B cell (primary cell): ENCODE measurements around the gene FRMD6. TPM values are rescaled to one million over a fixed set of nuclear protein-coding genes. Genes with fewer than 3 reads are reported as not detected.

Source experiments
- ATAC-seq: fragments of 200-7000 bp; cut with Tn5 transposase; one replicate; pipeline ENCODE4 v1.10.0; 2021; ENCODE audit warnings: low read depth, mild to moderate bottlenecking, moderate number of reproducible peaks, moderate library complexity
- CTCF ChIA-PET: fragments of 350-600 bp; sonication (Branson Sonifier 250); formaldehyde crosslinking; loops from one replicate; lab custom pipeline; 2021; ENCODE audit warnings: antibody characterized with exemption, inconsistent platforms; lab: Charles Lee
- POLR2A ChIA-PET: fragments of 350-600 bp; sonication (Branson Sonifier 250); formaldehyde crosslinking; loops from one replicate; lab custom pipeline; 2021; ENCODE audit warnings: antibody characterized with exemption; lab: Charles Lee
- DNase-seq: peaks from one replicate; pipeline ENCODE4 v3.0.0; 2013
- H2AFZ ChIP-seq: 2 replicates; pipeline ENCODE4 v1.6.1; 2012; ENCODE audit warnings: mild to moderate bottlenecking, low read depth, low read length; ENCODE audit not compliant: insufficient read depth, poor library complexity, severe bottlenecking
- H3K27ac ChIP-seq, 2 donors: 1 replicate in 1 of 2; 2 replicates in 1 of 2; pipeline ENCODE4 v1.5.1; 2012 to 2013; ENCODE audit warnings: low read length in 2 of 2, mild to moderate bottlenecking in 2 of 2, moderate library complexity in 1 of 2
- H3K27me3 ChIP-seq, 4 experiments: fragments of 200-600 bp in 1 of 4; sonication (generic) in 1 of 4; replicated peaks in 1 of 4; 1 replicate in 2 of 4; 2 replicates in 2 of 4; pipeline versions ENCODE4 v1.6.1 to v1.7.0; 2013 to 2016; ENCODE audit warnings: low read length in 3 of 4, mild to moderate bottlenecking in 2 of 4, mixed read lengths in 1 of 4, moderate library complexity in 1 of 4; ENCODE audit not compliant: insufficient read depth in 4 of 4, control insufficient read depth in 3 of 4; ENCODE audit errors: control extremely low read depth in 1 of 4
- H3K36me3 ChIP-seq, 2 experiments: replicated peaks in 1 of 2; 1 replicate in 1 of 2; 2 replicates in 1 of 2; pipeline versions ENCODE4 v1.6.1 to v1.7.1; 2013; ENCODE audit warnings: low read length in 1 of 2; ENCODE audit not compliant: insufficient read depth in 2 of 2, control insufficient read depth in 1 of 2; ENCODE audit errors: control extremely low read depth in 1 of 2, extremely low read depth in 1 of 2
- H3K4me1 ChIP-seq, 2 donors: fragments of 200-600 bp in 1 of 2; sonication (generic) in 1 of 2; 1 replicate in 1 of 2; 2 replicates in 1 of 2; pipeline versions ENCODE4 v1.5.1 to v1.6.1; 2013 to 2017; ENCODE audit warnings: low read length in 2 of 2; ENCODE audit not compliant: control insufficient read depth in 2 of 2, insufficient read depth in 2 of 2
- H3K4me2 ChIP-seq: replicated peaks from 2 replicates; pipeline ENCODE3; 2012; ENCODE audit warnings: mild to moderate bottlenecking, low read depth, low read length; ENCODE audit not compliant: poor library complexity, severe bottlenecking
- H3K4me3 ChIP-seq, 5 experiments: fragments of 200-600 bp in 1 of 5; sonication (generic) in 1 of 5; 1 replicate in 3 of 5; 2 replicates in 2 of 5; pipeline versions ENCODE4 v1.5.1 to v1.7.0; 2011 to 2016; ENCODE audit warnings: low read length in 4 of 5, mild to moderate bottlenecking in 4 of 5, low read depth in 2 of 5, control low read depth in 1 of 5, moderate library complexity in 1 of 5; ENCODE audit not compliant: insufficient read depth in 1 of 5; ENCODE audit errors: control extremely low read depth in 1 of 5, extremely low read depth in 1 of 5
- H3K79me2 ChIP-seq: fragments of 200-600 bp; sonication (generic); one replicate; pipeline ENCODE4 v1.6.0; 2016; ENCODE audit warnings: low read length; ENCODE audit not compliant: control insufficient read depth, insufficient read depth
- H3K9ac ChIP-seq: fragments of 200-600 bp; sonication (generic); 2 replicates; pipeline ENCODE4 v1.6.1; 2017; ENCODE audit warnings: mild to moderate bottlenecking, low read length, moderate library complexity
- H3K9me3 ChIP-seq, 3 donors: one replicate each; pipeline versions ENCODE4 v1.6.1 to v1.7.1; 2013; ENCODE audit warnings: low read length in 2 of 3; ENCODE audit not compliant: control insufficient read depth in 2 of 3, insufficient read depth in 1 of 3; ENCODE audit errors: control extremely low read depth in 1 of 3
- H4K20me1 ChIP-seq: 2 replicates; pipeline ENCODE4 v1.6.0; 2012; ENCODE audit warnings: mild to moderate bottlenecking, low read length; ENCODE audit not compliant: insufficient read depth, control insufficient read depth, poor library complexity, severe bottlenecking
- H3K27ac Mint-ChIP-seq: one replicate; pipeline ENCODE4 v1.8.0; 2021; ENCODE audit warnings: mixed read lengths
- H3K27me3 Mint-ChIP-seq: one replicate; pipeline ENCODE4 v1.8.0; 2021; ENCODE audit warnings: mixed read lengths
- H3K4me1 Mint-ChIP-seq: one replicate; pipeline ENCODE4 v1.8.0; 2021; ENCODE audit warnings: mixed read lengths
- H3K4me3 Mint-ChIP-seq: one replicate; pipeline ENCODE4 v1.8.0; 2021; ENCODE audit warnings: mixed read lengths
- H3K9me3 Mint-ChIP-seq: one replicate; pipeline ENCODE4 v1.8.0; 2022; ENCODE audit warnings: mixed read lengths; ENCODE audit not compliant: insufficient read depth
- EZH2 ChIP-seq: IDR thresholded peaks from 2 replicates; pipeline ENCODE4 v1.6.1; 2012; ENCODE audit warnings: borderline replicate concordance, low read depth, mild to moderate bottlenecking, moderate library complexity, low read length; ENCODE audit not compliant: insufficient read depth, poor library complexity, severe bottlenecking
- WGBS: methylation state at CpG from one replicate; pipeline ENCODE4 v1.1.5; 2013; ENCODE audit warnings: missing lambda C conversion rate; ENCODE audit not compliant: insufficient coverage; 5-methylcytosine and 5-hydroxymethylcytosine counted together
- intact Hi-C: fragments of 100-400 bp; cut with micrococcal nuclease; formaldehyde crosslinking; loops from one replicate; pipeline ENCODE4 v1.10.0; 2022
- polyA plus RNA-seq: library from polyadenylated mRNA; depleted of rRNA; stranded (reverse); fragments of >200 nt; gene quantifications from 2 replicates; pipeline ENCODE4 v1.2.3, GENCODE V29; 2012
- total RNA-seq, 2 donors: library from RNA; stranded (reverse); fragments of 120-200 nt in 1 of 2; gene quantifications; 1 replicate in 1 of 2; 2 replicates in 1 of 2; pipeline versions ENCODE4 v1.2.3 to v1.2.4, GENCODE V29; 2013 to 2022
- TF ChIP-seq, protein P1 (sequence below): fragments of 200-600 bp; IDR thresholded peaks from one replicate; pipeline ENCODE4 v1.8.0; 2022; ENCODE audit warnings: antibody characterized with exemption, mild to moderate bottlenecking

The FRMD6 gene
- total and polyA plus RNA-seq, 2 donors (not counting 1 experiment from before 2014, with no cell fraction given): 0.03 to 0.30 TPM

DNA sequence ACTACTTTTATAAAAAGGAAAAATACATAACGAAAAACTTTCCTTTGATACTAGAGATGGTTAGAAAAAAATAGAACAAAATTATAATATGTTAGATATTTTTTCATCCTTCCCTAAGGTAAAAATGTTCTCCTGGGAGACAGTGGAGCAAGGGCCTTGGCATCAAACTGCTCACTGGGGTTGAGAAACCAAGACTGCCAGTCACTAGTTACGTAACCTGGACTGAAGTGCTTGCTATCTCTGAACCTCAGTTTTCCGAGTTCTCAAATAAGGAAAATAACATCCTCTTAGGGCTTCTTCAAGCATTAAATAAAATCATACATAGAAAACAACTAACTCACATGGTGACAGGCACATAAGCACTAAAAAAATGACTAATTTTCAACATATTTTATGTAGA lies 48.2 kb upstream of the FRMD6 start:
- Histone ChIP-seq H3K4me2 (no peak overlapping the region), H4K20me1 (no peaks in the 10 kb centered on the region), H3K79me2 (no peaks in the 10 kb centered on the region), H3K4me3 (no peak overlapping the region), H3K9me3 (no peaks in the 10 kb centered on the region), H3K9ac (no peak overlapping the region), H3K27me3 (peaks cover 0 to 7% (median 0%) of the 10 kb centered on the region in 4 experiments), H3K36me3 (no peaks in the 10 kb centered on the region), H3K27ac (no peak overlapping the region), H3K4me1 (no peaks in the 10 kb centered on the region), H2AFZ (no peak overlapping the region)
- no peak for DNase-seq
- ChIA-PET CTCF (no interaction called here), POLR2A (no interaction called here)
- no peak for TF ChIP-seq EZH2
- TF ChIP-seq, protein P1, sequence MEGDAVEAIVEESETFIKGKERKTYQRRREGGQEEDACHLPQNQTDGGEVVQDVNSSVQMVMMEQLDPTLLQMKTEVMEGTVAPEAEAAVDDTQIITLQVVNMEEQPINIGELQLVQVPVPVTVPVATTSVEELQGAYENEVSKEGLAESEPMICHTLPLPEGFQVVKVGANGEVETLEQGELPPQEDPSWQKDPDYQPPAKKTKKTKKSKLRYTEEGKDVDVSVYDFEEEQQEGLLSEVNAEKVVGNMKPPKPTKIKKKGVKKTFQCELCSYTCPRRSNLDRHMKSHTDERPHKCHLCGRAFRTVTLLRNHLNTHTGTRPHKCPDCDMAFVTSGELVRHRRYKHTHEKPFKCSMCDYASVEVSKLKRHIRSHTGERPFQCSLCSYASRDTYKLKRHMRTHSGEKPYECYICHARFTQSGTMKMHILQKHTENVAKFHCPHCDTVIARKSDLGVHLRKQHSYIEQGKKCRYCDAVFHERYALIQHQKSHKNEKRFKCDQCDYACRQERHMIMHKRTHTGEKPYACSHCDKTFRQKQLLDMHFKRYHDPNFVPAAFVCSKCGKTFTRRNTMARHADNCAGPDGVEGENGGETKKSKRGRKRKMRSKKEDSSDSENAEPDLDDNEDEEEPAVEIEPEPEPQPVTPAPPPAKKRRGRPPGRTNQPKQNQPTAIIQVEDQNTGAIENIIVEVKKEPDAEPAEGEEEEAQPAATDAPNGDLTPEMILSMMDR: no peak
- ATAC-seq: no peak
- no peaks in the 10 kb centered on the region for H3K4me1 Mint-ChIP-seq
- no peak overlapping the region for H3K4me3 Mint-ChIP-seq
- no peaks in the 10 kb centered on the region for H3K9me3 Mint-ChIP-seq
- 100% methylated on average over 2 of the region's 3 CpGs for WGBS
- intact Hi-C loops: no loop called here
- no peak overlapping the region for H3K27ac Mint-ChIP-seq
- peaks cover 17% of the 10 kb centered on the region for H3K27me3 Mint-ChIP-seq

DNA sequence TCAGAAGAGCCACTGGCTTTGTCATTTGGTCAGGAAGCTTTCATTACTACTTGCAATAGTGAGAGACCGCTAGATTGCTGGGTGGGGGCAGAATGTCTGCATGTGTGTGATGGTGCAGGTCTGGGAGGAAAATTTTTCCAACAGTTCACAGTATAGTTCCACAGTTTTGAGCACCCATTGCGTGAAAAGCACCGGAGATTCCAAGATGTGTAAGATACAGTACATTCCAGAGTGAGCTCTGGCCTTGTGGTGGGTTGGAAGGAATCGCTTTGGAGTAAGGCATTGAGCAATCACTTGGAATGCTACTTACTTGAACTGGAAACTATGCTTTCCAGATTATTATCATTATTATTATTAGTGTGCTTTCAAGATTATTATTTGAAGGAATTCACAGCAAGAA lies 47.6 kb upstream of the FRMD6 start:
- H3K27ac Mint-ChIP-seq: no peak overlapping the region
- H3K4me3 ChIP-seq: no peak overlapping the region
- no peaks in the 10 kb centered on the region for H3K9me3 Mint-ChIP-seq
- ChIA-PET POLR2A (no interaction called here), CTCF (no interaction called here)
- no peaks in the 10 kb centered on the region for H3K4me1 Mint-ChIP-seq
- H3K27me3 ChIP-seq: peaks cover 0 to 7% (median 0%) of the 10 kb centered on the region in 4 experiments
- no peaks in the 10 kb centered on the region for H3K36me3 ChIP-seq
- peaks cover 22% of the 10 kb centered on the region for H3K27me3 Mint-ChIP-seq
- no peaks in the 10 kb centered on the region for H3K79me2 ChIP-seq
- 90% methylated on average over 2 of the region's 4 CpGs for WGBS
- no peak overlapping the region for H3K9ac ChIP-seq
- H3K4me2 ChIP-seq: no peak overlapping the region
- H2AFZ ChIP-seq: no peak overlapping the region
- no peak overlapping the region for H3K4me3 Mint-ChIP-seq
- no peak for ATAC-seq
- no peaks in the 10 kb centered on the region for H3K9me3 ChIP-seq
- DNase-seq: no peak
- no peak overlapping the region for H3K27ac ChIP-seq
- H3K4me1 ChIP-seq: no peaks in the 10 kb centered on the region
- no peaks in the 10 kb centered on the region for H4K20me1 ChIP-seq
- TF ChIP-seq, protein P1: no peak
- no peak for TF ChIP-seq EZH2
- intact Hi-C loops: no loop called here
